ENCODE data around the gene AHCTF1. TPM values are rescaled to one million over a fixed set of nuclear protein-coding genes. Genes with fewer than 3 reads are reported as not detected.

The AHCTF1 gene
- total RNA-seq, 1 donor from 2014 or later = 41.0 TPM

DNA sequence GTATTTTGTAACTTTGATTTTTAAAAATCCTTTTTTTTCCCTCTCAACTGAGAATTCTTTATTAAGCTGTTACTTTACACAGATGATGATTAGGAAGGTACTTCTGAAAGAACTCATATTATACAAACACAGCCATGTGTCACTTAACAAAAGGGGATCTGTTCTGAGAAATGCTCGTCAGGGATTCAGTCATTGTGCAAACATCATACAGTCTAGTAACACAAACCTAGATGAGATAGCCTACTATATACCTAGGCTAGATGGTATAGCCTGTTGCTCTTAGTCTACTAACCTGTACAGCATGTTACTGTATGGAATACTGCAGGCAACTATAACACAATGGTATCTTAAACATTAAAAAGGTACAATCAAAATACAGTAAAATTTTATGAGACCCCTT lies 24.9 kb downstream of the AHCTF1 start:
- peaks cover 12% of the 10 kb centered on the region for H3K4me1 ChIP-seq
- H3K27me3 ChIP-seq = no peaks in the 10 kb centered on the region
- no peaks in the 10 kb centered on the region for H3K9me3 ChIP-seq
- intact Hi-C loops (cut with DNase I) = no loop called here
- no peak overlapping the region for H3K27ac ChIP-seq
- DNase-seq (ENCODE audit: extremely low spot score in 2 of 2) = no peak
- no peak for TF ChIP-seq POLR2A (IDR thresholded peaks at IDR 0.05)
- TF ChIP-seq, protein P1, sequence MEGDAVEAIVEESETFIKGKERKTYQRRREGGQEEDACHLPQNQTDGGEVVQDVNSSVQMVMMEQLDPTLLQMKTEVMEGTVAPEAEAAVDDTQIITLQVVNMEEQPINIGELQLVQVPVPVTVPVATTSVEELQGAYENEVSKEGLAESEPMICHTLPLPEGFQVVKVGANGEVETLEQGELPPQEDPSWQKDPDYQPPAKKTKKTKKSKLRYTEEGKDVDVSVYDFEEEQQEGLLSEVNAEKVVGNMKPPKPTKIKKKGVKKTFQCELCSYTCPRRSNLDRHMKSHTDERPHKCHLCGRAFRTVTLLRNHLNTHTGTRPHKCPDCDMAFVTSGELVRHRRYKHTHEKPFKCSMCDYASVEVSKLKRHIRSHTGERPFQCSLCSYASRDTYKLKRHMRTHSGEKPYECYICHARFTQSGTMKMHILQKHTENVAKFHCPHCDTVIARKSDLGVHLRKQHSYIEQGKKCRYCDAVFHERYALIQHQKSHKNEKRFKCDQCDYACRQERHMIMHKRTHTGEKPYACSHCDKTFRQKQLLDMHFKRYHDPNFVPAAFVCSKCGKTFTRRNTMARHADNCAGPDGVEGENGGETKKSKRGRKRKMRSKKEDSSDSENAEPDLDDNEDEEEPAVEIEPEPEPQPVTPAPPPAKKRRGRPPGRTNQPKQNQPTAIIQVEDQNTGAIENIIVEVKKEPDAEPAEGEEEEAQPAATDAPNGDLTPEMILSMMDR (IDR thresholded peaks at IDR 0.05) = no peak
- peaks cover 0 to 54% of the 10 kb centered on the region in 2 donors for H3K36me3 ChIP-seq
- no peak overlapping the region for H3K4me3 ChIP-seq

DNA sequence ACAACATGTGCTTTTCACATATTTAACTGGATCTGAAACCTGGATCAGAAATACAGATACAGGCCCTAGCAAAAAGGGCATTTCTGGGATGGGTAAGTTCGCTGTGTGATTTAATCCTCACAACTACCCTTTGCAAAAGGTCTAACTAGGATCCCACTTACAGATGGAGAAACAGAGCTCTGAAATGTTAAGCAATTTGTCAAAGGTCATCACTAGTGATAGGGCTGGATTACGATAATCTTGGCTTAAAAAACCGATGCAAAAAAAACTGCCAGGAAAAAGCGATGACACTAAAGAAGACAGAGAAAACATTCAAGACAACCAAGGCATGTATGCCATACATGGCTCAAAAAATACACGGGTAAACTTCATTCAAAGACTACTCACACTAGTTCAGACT lies 29.9 kb downstream of the AHCTF1 start:
- Histone ChIP-seq H3K27ac (no peak overlapping the region), H3K4me1 (peaks cover 2% of the 10 kb centered on the region), H3K36me3 (peaks cover 0 to 85% of the 10 kb centered on the region in 2 donors), H3K27me3 (no peaks in the 10 kb centered on the region), H3K9me3 (no peaks in the 10 kb centered on the region), H3K4me3 (no peak overlapping the region)
- intact Hi-C loops (cut with DNase I) = no loop called here
- no peak for DNase-seq (ENCODE audit: extremely low spot score in 2 of 2)
- no peak for TF ChIP-seq POLR2A (IDR thresholded peaks at IDR 0.05)
- TF ChIP-seq, protein P1 (IDR thresholded peaks at IDR 0.05) = no peak
- no peak for TF ChIP-seq POLR2AphosphoS5 (IDR thresholded peaks at IDR 0.05; ENCODE audit: insufficient read depth in 1 of 2, low read depth in 1 of 2)

DNA sequence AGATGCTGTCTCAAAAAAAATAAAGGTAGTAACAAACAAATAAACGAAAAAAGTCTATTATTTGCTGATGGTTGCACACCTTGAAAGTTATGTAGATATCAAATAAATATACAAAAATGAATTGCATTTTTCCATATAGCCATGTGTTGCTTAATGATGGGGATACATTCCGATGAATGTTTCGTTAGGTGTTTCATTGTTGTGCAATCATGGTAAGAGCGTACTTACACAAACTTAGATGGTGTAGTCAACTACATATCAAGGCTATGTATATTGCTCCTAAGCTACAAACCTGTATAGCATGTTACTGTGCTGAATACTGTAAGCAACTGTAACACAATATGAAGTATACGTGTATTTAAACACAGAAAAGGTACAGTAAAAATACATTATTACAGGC lies 34.4 kb downstream of the AHCTF1 start:
- H3K27me3 ChIP-seq = no peaks in the 10 kb centered on the region
- no peaks in the 10 kb centered on the region for H3K4me1 ChIP-seq
- intact Hi-C loops (cut with DNase I) = no loop called here
- H3K36me3 ChIP-seq = peaks cover 0 to 79% of the 10 kb centered on the region in 2 donors
- DNase-seq (ENCODE audit: extremely low spot score in 2 of 2) = no peak
- no peak for TF ChIP-seq POLR2A (IDR thresholded peaks at IDR 0.05)
- no peak overlapping the region for H3K4me3 ChIP-seq
- H3K9me3 ChIP-seq = no peaks in the 10 kb centered on the region
- no peak overlapping the region for H3K27ac ChIP-seq

DNA sequence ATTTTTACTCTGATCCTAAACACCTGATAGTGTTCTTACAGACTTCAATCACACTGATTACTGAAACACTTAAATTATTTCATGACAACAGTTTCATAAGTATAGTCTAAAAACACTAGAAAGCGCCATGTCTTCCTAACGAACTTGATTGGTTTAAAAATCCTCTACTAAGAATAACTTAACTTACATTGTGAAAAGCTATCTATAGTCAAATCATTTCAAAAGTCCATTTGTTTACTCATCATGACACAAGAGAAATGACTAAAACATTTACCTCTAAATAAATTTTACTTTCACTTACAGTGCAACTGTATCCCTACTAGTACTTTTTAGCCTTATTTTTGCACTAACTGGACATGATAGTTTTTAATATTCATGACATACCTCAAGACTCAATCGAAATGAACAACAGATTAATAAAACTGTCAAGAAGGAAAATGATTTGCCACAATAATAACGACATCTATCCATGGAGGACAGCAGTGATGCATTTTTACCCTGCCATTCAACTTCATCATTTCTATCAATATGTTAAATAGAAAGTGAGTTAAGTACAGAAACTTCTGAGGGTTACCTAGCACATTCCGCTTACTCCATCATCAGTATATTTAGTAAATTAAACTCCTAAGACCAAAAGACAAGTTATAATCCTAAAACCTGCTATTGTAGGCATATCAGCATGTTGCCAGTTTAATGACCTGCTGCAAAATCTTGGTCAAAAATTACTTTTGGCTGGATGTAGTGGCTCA lies 38.4 kb downstream of the AHCTF1 start:
- H3K27ac ChIP-seq = no peak overlapping the region
- no peaks in the 10 kb centered on the region for H3K4me1 ChIP-seq
- no peak overlapping the region for H3K4me3 ChIP-seq
- H3K9me3 ChIP-seq = no peaks in the 10 kb centered on the region
- no peaks in the 10 kb centered on the region for H3K27me3 ChIP-seq
- H3K36me3 ChIP-seq = peaks cover 0 to 74% of the 10 kb centered on the region in 2 donors
- TF ChIP-seq, protein P1 (IDR thresholded peaks at IDR 0.05) = no peak
- TF ChIP-seq POLR2A (IDR thresholded peaks at IDR 0.05) (no peak), POLR2AphosphoS5 (IDR thresholded peaks at IDR 0.05; ENCODE audit: insufficient read depth in 1 of 2, low read depth in 1 of 2) (no peak)
- no peak for DNase-seq (ENCODE audit: extremely low spot score in 2 of 2)
- intact Hi-C loops (cut with DNase I) = no loop called here

DNA sequence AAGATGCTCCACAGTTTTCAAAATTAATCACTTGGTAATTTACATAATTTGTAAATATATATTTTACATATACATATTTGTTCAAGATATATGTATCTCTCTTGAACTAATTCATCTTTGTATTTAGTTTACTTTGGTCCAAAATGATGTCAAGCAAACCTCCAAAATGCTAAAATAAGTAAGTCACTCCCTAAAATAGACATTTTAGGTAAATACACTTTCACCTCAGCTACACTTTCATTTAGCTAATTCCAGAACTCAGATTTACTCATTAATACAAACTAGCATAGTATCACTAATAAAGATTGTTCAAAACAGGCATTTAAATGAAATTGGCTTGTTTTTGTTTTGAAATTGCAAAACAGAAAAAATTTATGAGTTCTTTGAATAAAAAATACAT lies 40.6 kb downstream of the AHCTF1 start:
- no peak overlapping the region for H3K4me3 ChIP-seq
- no peak for TF ChIP-seq POLR2A (IDR thresholded peaks at IDR 0.05)
- TF ChIP-seq, protein P1 (IDR thresholded peaks at IDR 0.05) = no peak

More for the DNA sequence above, 40.6 kb downstream of the AHCTF1 start:
- intact Hi-C loops (cut with DNase I) = no loop called here
- H3K27me3 ChIP-seq = no peaks in the 10 kb centered on the region
- DNase-seq (ENCODE audit: extremely low spot score in 2 of 2) = no peak
- H3K27ac ChIP-seq = no peak overlapping the region
- no peaks in the 10 kb centered on the region for H3K9me3 ChIP-seq
- H3K4me1 ChIP-seq = no peaks in the 10 kb centered on the region
- H3K36me3 ChIP-seq = peaks cover 0 to 67% of the 10 kb centered on the region in 2 donors

Measured in vagina (tissue), 2 donors.